IgD-negative memory B cell (primary cell): ENCODE data around the gene PIM2. TPM values are rescaled to one million over a fixed set of nuclear protein-coding genes. Genes with fewer than 3 reads are reported as not detected.

ENCODE experiments used
- H3K27ac Mint-ChIP-seq, 3 donors: one replicate each; pipeline ENCODE4 v1.8.0; 2020 to 2022; ENCODE audit warnings: mild to moderate bottlenecking in 3 of 3, mixed read lengths in 3 of 3, moderate library complexity in 1 of 3
- H3K27me3 Mint-ChIP-seq: one replicate; pipeline ENCODE4 v1.8.0; 2021; ENCODE audit warnings: mixed read lengths
- H3K36me3 Mint-ChIP-seq: one replicate; pipeline ENCODE4 v1.8.0; 2020; ENCODE audit warnings: mild to moderate bottlenecking, mixed read lengths
- H3K4me1 Mint-ChIP-seq, 3 donors: one replicate each; pipeline ENCODE4 v1.8.0; 2020 to 2022; ENCODE audit warnings: mixed read lengths in 3 of 3, mild to moderate bottlenecking in 1 of 3
- H3K4me3 Mint-ChIP-seq, 4 donors: one replicate each; pipeline ENCODE4 v1.8.0; 2020 to 2022; ENCODE audit warnings: mild to moderate bottlenecking in 4 of 4, mixed read lengths in 4 of 4, moderate library complexity in 3 of 4
- H3K9me3 Mint-ChIP-seq, 3 donors: one replicate each; pipeline ENCODE4 v1.8.0; 2020 to 2021; ENCODE audit warnings: mixed read lengths in 3 of 3, mild to moderate bottlenecking in 1 of 3
- polyA plus RNA-seq: library from polyadenylated mRNA; unstranded; fragments of 300-500 nt; fragmentation: Illumina TruSeq; gene quantifications from one replicate; pipeline ENCODE4 v1.2.3, GENCODE V29; 2021

Gene PIM2
- 216 TPM for polyA plus RNA-seq

- H3K4me3 Mint-ChIP-seq: peak within 1 kb of the TSS; percentile 93 to 100 (median 94)
- H3K27me3 Mint-ChIP-seq: peaks cover 4% of the 10 kb centered on the region
- peaks cover 5 to 33% (median 20%) of the 10 kb centered on the region in 3 donors for H3K4me1 Mint-ChIP-seq
- H3K9me3 Mint-ChIP-seq: peaks cover 0 to 3% (median 0%) of the 10 kb centered on the region in 3 donors
- peak within 1 kb of the TSS; percentile 96 to 99 (median 98) for H3K27ac Mint-ChIP-seq
- H3K36me3 Mint-ChIP-seq: peaks cover 7% of the 10 kb centered on the region
Measured at GRCh38 chrX:48918643-48919340, at the start of gene PIM2. TSS of gene PIM2 (minus strand) at chrX:48919024. CDS start at chrX:48918834, 190 bp downstream.

GRCh38 chrX:48968377-48968776 is 49.6 kb upstream of the PIM2 start:
- no peak overlapping the region for H3K27ac Mint-ChIP-seq

DNA sequence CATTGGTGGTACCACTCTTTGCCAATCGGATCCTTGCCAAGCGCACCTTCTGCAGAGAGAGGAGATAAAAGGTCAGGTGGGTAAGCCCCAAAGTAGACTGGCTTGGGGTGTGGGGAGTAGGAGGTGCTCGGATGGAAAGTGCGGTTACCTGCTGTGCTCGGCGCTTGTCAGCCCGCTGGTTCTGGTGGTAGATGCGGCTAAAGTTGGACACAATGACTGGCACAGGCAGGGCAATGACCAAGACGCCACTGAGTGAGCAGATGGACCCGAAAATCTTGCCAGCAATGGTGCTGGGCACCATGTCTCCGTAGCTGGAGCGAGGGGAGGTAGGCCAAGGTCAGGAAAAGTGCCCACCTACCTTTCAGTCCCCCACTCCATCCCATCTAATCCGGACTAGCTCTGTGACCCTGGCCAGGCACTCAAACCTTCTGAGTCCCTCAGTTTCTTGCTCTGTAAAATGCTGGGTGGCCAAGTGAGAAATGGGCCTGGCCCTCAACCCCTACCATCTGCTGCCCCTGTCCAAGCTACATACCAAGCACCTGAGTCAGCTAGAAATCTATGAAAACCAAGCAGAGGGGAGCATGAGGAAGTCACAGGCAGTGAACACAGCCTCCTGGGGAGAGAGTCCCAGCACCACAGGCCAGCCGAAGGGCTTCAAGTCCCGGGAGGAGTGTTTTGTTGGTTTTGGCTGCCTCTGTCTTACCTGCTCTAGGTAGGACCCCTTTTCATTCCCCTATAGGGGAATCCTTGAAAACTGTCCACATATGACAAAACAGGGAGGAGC is 48.2 kb upstream of the PIM2 start:
- Mint-ChIP-seq H3K27me3 (peaks cover 3% of the 10 kb centered on the region), H3K36me3 (no peaks in the 10 kb centered on the region), H3K27ac (no peak overlapping the region), H3K4me1 (peaks cover 0 to 9% (median 2%) of the 10 kb centered on the region in 3 donors), H3K4me3 (peak overlapping the region in 1 of 4 donors; percentile 40), H3K9me3 (no peaks in the 10 kb centered on the region)

More at GRCh38 chrX:48968377-48968776, 49.6 kb upstream of the PIM2 start:
- no peaks in the 10 kb centered on the region for H3K36me3 Mint-ChIP-seq
- H3K27me3 Mint-ChIP-seq: peaks cover 9% of the 10 kb centered on the region
- H3K9me3 Mint-ChIP-seq: no peaks in the 10 kb centered on the region
- peaks cover 0 to 9% (median 8%) of the 10 kb centered on the region in 3 donors for H3K4me1 Mint-ChIP-seq
- H3K4me3 Mint-ChIP-seq: no peak overlapping the region

- Mint-ChIP-seq H3K4me3 (no peak overlapping the region), H3K27ac (peak overlapping the region in 1 of 3 donors; percentile 48), H3K4me1 (peaks cover 3 to 20% (median 5%) of the 10 kb centered on the region in 3 donors), H3K36me3 (no peaks in the 10 kb centered on the region), H3K9me3 (no peaks in the 10 kb centered on the region), H3K27me3 (peaks cover 2% of the 10 kb centered on the region)
Measured at GRCh38 chrX:48965959-48966358, 47.1 kb upstream of the PIM2 start.

- H3K27ac Mint-ChIP-seq: peak overlapping the region in 2 of 3 donors; percentile 67 to 99
Measured at GRCh38 chrX:48961585-48962091, 42.8 kb upstream of the PIM2 start.

DNA sequence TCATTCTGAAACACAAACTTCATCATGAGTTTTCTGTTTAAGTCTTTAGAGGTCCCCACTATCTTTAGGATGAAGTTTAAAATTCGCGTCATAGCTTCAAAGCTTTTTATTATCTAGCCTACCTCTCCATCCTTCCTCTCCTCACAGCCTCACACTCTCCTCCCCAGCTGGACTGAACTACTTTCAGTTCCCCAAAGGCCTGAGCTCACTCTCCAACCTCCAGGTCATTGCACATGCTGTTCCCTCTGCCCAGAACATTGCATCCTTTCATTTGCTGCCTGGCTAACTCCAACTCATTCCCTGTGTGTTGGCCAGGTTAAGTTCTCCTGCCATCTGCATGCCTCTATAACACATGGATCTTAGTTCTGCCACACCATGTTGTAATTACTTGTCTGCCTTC is 41.5 kb upstream of the PIM2 start:
- peaks cover 18 to 38% (median 24%) of the 10 kb centered on the region in 3 donors for H3K4me1 Mint-ChIP-seq
- peaks cover 6% of the 10 kb centered on the region for H3K27me3 Mint-ChIP-seq
- no peaks in the 10 kb centered on the region for H3K36me3 Mint-ChIP-seq
- H3K27ac Mint-ChIP-seq: peak overlapping the region; percentile 29 to 99 (median 69)
- no peaks in the 10 kb centered on the region for H3K9me3 Mint-ChIP-seq
- peak overlapping the region in 3 of 4 donors; percentile 58 to 84 (median 81) for H3K4me3 Mint-ChIP-seq

More at GRCh38 chrX:48961585-48962091, 42.8 kb upstream of the PIM2 start:
- Mint-ChIP-seq H3K4me1 (peaks cover 18 to 36% (median 24%) of the 10 kb centered on the region in 3 donors), H3K4me3 (peak overlapping the region in 3 of 4 donors; percentile 10 to 57 (median 52)), H3K36me3 (no peaks in the 10 kb centered on the region), H3K27me3 (peaks cover 6% of the 10 kb centered on the region), H3K9me3 (no peaks in the 10 kb centered on the region)

- Mint-ChIP-seq H3K36me3 (no peaks in the 10 kb centered on the region), H3K27me3 (peaks cover 6% of the 10 kb centered on the region), H3K4me1 (peaks cover 18 to 41% (median 30%) of the 10 kb centered on the region in 3 donors), H3K27ac (peak overlapping the region; percentile 98 to 100 (median 99)), H3K9me3 (no peaks in the 10 kb centered on the region), H3K4me3 (peak overlapping the region; percentile 97 to 100 (median 98))
Measured at GRCh38 chrX:48958635-48959094, 39.8 kb upstream of the PIM2 start.

- Mint-ChIP-seq H3K27me3 (peaks cover 6% of the 10 kb centered on the region), H3K4me3 (peak overlapping the region; percentile 97 to 100 (median 98)), H3K9me3 (no peaks in the 10 kb centered on the region), H3K4me1 (peaks cover 18 to 44% (median 30%) of the 10 kb centered on the region in 3 donors), H3K27ac (peak overlapping the region; percentile 98 to 100 (median 99)), H3K36me3 (no peaks in the 10 kb centered on the region)
Measured at GRCh38 chrX:48957827-48958634, 39.2 kb upstream of the PIM2 start.

DNA sequence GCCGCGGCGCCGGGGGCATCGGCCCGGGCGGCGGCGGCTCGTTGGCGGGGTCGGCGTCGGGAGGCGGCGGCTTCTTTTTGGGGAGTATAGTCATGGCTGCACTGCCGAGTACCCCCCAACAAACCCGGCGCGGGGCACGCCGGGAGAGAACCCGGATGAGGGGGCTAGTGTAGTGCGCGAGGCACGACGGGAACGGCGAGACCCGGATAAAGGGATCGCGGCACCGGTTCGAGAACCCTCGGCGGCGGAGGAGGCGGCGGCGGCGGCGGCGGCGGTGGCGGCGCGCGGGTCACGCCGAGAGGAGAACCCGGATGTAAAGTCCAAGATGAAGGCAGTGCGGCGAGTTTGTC is 38.6 kb upstream of the PIM2 start, which contains the start of gene OTUD5:
OTUD5 (minus strand) TSS at position 131 of the 350 bp plus-strand sequence; CDS start at position 94, 37 bp downstream.
- H3K4me3 Mint-ChIP-seq: peak within 1 kb of the TSS; percentile 97 to 100 (median 98)
- H3K27me3 Mint-ChIP-seq: peaks cover 6% of the 10 kb centered on the region
- H3K27ac Mint-ChIP-seq: peak within 1 kb of the TSS; percentile 98 to 100 (median 99)
- H3K4me1 Mint-ChIP-seq: peaks cover 18 to 48% (median 30%) of the 10 kb centered on the region in 3 donors
- no peaks in the 10 kb centered on the region for H3K9me3 Mint-ChIP-seq
- H3K36me3 Mint-ChIP-seq: no peaks in the 10 kb centered on the region

DNA sequence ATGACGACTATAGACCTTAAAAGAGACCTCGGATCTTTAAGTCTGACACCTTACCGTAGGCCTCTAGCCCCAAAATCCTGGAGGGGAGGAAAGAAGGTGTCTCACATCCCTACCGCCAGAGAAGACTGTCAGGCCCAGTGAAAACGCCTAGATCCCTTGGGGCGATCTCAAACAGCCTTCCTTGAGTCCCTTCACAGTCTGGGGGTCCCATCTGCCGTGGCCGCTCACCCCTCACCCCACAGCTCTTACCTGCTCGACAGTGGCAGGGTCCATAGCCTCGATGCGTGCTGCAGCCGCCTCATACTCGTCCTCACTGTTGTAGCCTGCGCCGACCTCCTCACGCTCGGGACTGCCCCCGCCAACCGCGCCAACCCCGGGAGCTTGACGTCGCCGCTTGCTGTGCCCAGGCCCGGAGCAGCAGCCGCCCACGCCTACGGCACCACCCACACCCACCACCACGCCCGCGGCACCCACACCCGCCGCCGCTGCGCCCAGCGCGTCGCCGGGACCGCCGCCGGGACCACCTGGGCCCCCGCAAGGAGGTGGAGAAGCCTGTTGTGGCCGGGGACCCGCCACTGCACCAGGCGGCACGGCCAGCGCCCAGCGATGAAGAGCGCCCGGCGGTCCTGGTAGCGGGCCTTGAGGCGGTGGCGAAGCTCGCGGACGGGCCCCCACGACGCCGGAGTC is 38.0 kb upstream of the PIM2 start:
- peak overlapping the region; percentile 79 to 97 (median 88) for H3K4me3 Mint-ChIP-seq
- H3K27me3 Mint-ChIP-seq: peaks cover 6% of the 10 kb centered on the region
- H3K4me1 Mint-ChIP-seq: peaks cover 17 to 46% (median 30%) of the 10 kb centered on the region in 3 donors
- no peaks in the 10 kb centered on the region for H3K9me3 Mint-ChIP-seq
- H3K27ac Mint-ChIP-seq: peak overlapping the region; percentile 86 to 99 (median 98)
- no peaks in the 10 kb centered on the region for H3K36me3 Mint-ChIP-seq

DNA sequence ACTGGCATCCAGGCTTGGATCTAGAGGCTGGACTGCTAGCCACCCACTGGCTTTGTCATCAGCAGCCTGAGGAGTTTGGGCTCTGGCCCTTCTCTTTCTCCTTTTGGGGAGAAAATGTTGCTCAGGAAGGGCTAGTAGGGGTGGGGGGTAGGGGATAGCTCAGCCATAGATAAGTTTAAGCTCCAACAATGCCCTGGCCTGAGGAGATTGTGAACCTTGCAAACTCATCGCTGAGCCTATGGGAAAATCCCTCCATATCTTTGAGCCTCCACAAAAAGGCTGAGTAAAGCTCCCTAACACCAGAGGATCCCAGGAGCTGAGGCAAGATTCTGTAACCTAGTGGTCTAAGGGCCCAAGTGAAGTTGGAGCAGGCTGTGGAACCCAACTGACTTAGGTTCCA is 29.8 kb upstream of the PIM2 start:
- Mint-ChIP-seq H3K27me3 (peaks cover 4% of the 10 kb centered on the region), H3K36me3 (peaks cover 2% of the 10 kb centered on the region), H3K4me3 (no peak overlapping the region), H3K9me3 (no peaks in the 10 kb centered on the region), H3K27ac (peak overlapping the region in 2 of 3 donors; percentile 21 to 62), H3K4me1 (peaks cover 7 to 22% (median 10%) of the 10 kb centered on the region in 3 donors)

DNA sequence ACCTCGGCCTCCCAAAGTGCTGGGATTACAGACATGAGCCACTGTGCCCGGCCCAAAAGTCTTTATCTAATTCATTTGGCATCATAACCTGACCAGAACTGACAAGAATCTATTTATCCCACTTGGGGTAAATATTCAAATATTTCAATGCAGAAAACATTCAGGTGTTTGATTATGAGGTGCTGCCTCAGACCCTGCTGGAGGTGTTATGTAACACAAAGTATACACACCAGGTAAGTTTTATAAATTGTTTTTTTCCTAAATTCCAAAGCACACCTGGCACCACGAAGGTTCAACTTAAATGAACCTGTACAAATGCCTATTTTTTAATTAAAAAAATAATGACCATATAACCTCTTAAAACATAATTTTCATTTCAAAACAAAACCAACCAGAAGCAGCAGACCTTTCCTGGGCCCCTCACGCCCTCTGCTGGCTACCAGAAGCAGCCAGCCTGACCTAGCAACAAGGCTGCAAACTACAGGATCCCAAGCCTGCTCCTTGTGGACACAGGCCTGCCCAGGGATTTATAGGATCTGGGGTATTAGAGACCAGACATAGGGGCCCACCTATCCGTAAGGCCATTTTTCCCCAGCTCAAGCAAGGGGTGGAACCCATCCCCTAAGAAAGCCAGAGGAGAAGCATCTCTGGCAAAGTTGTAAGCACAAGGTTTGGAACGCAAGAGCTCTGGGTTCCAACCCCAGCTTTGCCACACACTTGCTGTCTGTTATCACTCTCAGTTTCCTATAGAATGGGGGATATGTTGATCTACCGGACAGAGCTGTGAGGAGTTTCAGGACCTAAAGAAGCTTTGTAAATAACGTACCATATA is 26.9 kb upstream of the PIM2 start:
- Mint-ChIP-seq H3K9me3 (no peaks in the 10 kb centered on the region), H3K4me3 (peak overlapping the region in 2 of 4 donors; percentile 38 to 39), H3K27ac (peak overlapping the region; percentile 16 to 84 (median 45)), H3K4me1 (peaks cover 26 to 28% (median 28%) of the 10 kb centered on the region in 3 donors), H3K27me3 (peaks cover 4% of the 10 kb centered on the region), H3K36me3 (peaks cover 4% of the 10 kb centered on the region)

DNA sequence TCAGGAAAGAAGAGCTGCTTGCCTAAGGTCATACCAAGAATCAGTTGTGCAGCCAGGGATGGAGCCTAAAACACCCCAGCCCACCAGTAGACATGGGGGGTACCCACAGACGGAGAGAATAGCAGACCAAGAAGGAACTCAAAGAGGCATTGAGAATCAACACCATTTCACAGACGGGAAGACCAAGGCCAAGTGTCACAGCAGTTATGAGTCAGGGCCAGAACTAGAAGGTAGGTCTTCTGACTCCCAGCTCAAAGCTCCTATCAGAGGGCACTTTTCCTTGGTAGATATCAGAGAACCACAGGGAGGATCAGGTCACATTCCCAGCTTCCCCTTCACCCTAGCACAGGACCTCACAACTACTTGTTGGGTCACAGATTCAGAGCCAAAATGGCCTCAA is 24.1 kb upstream of the PIM2 start:
- Mint-ChIP-seq H3K27ac (peak overlapping the region; percentile 83 to 99 (median 94)), H3K36me3 (peaks cover 5% of the 10 kb centered on the region), H3K4me3 (peak overlapping the region in 2 of 4 donors; percentile 25 to 43), H3K27me3 (peaks cover 11% of the 10 kb centered on the region), H3K9me3 (no peaks in the 10 kb centered on the region), H3K4me1 (peaks cover 43 to 53% (median 51%) of the 10 kb centered on the region in 3 donors)
